Measurements from ENCODE around the gene OXSR1.

GRCh38 chr3:38219609-38220197, 54.4 kb downstream of the OXSR1 start:
- no peak for TF ChIP-seq CTCF (IDR thresholded peaks at IDR 0.05)
- no peak for TF ChIP-seq EP300 (IDR thresholded peaks at IDR 0.05)
